Measurements from ENCODE around the gene MIA. TPM values are rescaled to one million over a fixed set of nuclear protein-coding genes. Genes with fewer than 3 reads are reported as not detected.

The MIA gene
- total and polyA plus RNA-seq, 2 donors (not counting 1 experiment from before 2014, with no cell fraction given): 0.37 to 5.7 TPM

- peak; percentile 79 for DNase-seq
- peak; percentile 56 for TF ChIP-seq CTCF (IDR thresholded peaks at IDR 0.05)
- TF ChIP-seq EZH2 (IDR thresholded peaks at IDR 0.05; ENCODE audit: borderline replicate concordance, insufficient read depth, low read depth, low read length, poor library complexity, severe bottlenecking): no peak
- peak overlapping the region; percentile 98 for H3K27ac Mint-ChIP-seq
- Histone ChIP-seq H3K4me1 (ENCODE audit: control insufficient read depth in 2 of 2, insufficient read depth in 2 of 2, low read length in 2 of 2) (peaks cover 46 to 47% of the 10 kb centered on the region in 2 donors), H2AFZ (ENCODE audit: insufficient read depth, low read depth, low read length, poor library complexity, severe bottlenecking) (peak overlapping the region; percentile 76), H3K27ac (ENCODE audit: low read length in 2 of 2) (peak overlapping the region; percentile 85 to 90), H3K36me3 (replicated peaks in 1 of 2; ENCODE audit: control extremely low read depth in 1 of 2, control insufficient read depth in 1 of 2, extremely low read depth in 1 of 2, insufficient read depth in 2 of 2, low read length in 1 of 2) (peaks cover 0 to 37% of the 10 kb centered on the region in 2 experiments), H3K79me2 (ENCODE audit: control insufficient read depth, insufficient read depth, low read length) (peaks cover 48% of the 10 kb centered on the region), H3K9me3 (ENCODE audit: control extremely low read depth in 1 of 3, control insufficient read depth in 2 of 3, insufficient read depth in 1 of 3, low read length in 2 of 3) (no peaks in the 10 kb centered on the region), H4K20me1 (ENCODE audit: control insufficient read depth, insufficient read depth, low read length, poor library complexity, severe bottlenecking) (peaks cover 35% of the 10 kb centered on the region), H3K9ac (ENCODE audit: low read length) (peak overlapping the region; percentile 79), H3K27me3 (replicated peaks in 1 of 4; ENCODE audit: control extremely low read depth in 1 of 4, control insufficient read depth in 3 of 4, insufficient read depth in 4 of 4, low read length in 3 of 4) (no peaks in the 10 kb centered on the region), H3K4me2 (replicated peaks; ENCODE audit: low read depth, low read length, poor library complexity, severe bottlenecking) (peak overlapping the region; percentile 82), H3K4me3 (ENCODE audit: control extremely low read depth in 1 of 5, extremely low read depth in 1 of 5, insufficient read depth in 1 of 5, low read depth in 2 of 5, low read length in 4 of 5) (peak overlapping the region; percentile 59 to 84 (median 67))
- ChIA-PET CTCF (interaction anchor here (0.6 to 4.9 kb wide), 14 partner anchors 9 to 163 kb away, joined by 3 to 48 read pairs (median 4); partner anchors contain the start of genes ACTMAP, COQ8B, ITPKC and RAB4B), POLR2A (interaction anchor here (0.6 to 3.1 kb wide), 12 partner anchors 9 to 1966 kb away, joined by 3 to 68 read pairs (median 4); partner anchors contain the start of genes ACTMAP, B9D2, COQ8B and ECH1)
- no peaks in the 10 kb centered on the region for H3K9me3 Mint-ChIP-seq (ENCODE audit: insufficient read depth)
- whole genome bisulfite sequencing (ENCODE audit: insufficient coverage): 13% methylated on average over 19 of the region's 28 CpGs
- intact Hi-C loops (cut with micrococcal nuclease): loop anchor here (1.0 to 5.0 kb wide), 8 partner anchors 9 to 513 kb away; partner anchors contain the start of genes ACTMAP, AKT2, COQ8B and RAB4B
- H3K4me3 Mint-ChIP-seq: peak overlapping the region; percentile 90
- peak; percentile 26 for ATAC-seq (ENCODE audit: low read depth)
- no peaks in the 10 kb centered on the region for H3K27me3 Mint-ChIP-seq
- peaks cover 51% of the 10 kb centered on the region for H3K4me1 Mint-ChIP-seq
Measured at GRCh38 chr19:40797963-40798682, 22.8 kb downstream of the MIA start.
